H1 (cell line): ENCODE measurements around the gene COPZ1. TPM values are rescaled to one million over a fixed set of nuclear protein-coding genes. Genes with fewer than 3 reads are reported as not detected.

Experiments used
- ATF2 ChIP-seq: IDR thresholded peaks from 2 replicates; pipeline ENCODE4 v1.6.1; 2012; ENCODE audit warnings: low read length, inconsistent platforms
- polyA plus RNA-seq, 7 experiments: library from polyadenylated mRNA; depleted of rRNA in 3 of 7; stranded (reverse) in 5 of 7; unstranded in 2 of 7; fragments of >200 nt in 5 of 7; fragments of 200-250 nt in 2 of 7; gene quantifications; 1 replicate in 5 of 7; 2 replicates in 1 of 7; 4 replicates in 1 of 7; pipeline versions ENCODE4 v1.2.1 to v1.2.3, GENCODE V29; 2011 to 2013; ENCODE audit warnings: missing spikeins in 2 of 7, mixed read lengths in 2 of 7
- total RNA-seq: library from RNA; stranded (reverse); fragmentation: NEBNext Ultra II Directional; extraction: Animal tissue kit (Norgen Biotek cat#: 25700); gene quantifications from 2 replicates; pipeline ENCODE4 v1.2.1, GENCODE V29; 2021

The COPZ1 gene
- total and polyA plus RNA-seq, 2 of the 8 experiments (the other 6 are each of a cell fraction or from before 2014, with no cell fraction given) = 103 to 133 TPM

DNA sequence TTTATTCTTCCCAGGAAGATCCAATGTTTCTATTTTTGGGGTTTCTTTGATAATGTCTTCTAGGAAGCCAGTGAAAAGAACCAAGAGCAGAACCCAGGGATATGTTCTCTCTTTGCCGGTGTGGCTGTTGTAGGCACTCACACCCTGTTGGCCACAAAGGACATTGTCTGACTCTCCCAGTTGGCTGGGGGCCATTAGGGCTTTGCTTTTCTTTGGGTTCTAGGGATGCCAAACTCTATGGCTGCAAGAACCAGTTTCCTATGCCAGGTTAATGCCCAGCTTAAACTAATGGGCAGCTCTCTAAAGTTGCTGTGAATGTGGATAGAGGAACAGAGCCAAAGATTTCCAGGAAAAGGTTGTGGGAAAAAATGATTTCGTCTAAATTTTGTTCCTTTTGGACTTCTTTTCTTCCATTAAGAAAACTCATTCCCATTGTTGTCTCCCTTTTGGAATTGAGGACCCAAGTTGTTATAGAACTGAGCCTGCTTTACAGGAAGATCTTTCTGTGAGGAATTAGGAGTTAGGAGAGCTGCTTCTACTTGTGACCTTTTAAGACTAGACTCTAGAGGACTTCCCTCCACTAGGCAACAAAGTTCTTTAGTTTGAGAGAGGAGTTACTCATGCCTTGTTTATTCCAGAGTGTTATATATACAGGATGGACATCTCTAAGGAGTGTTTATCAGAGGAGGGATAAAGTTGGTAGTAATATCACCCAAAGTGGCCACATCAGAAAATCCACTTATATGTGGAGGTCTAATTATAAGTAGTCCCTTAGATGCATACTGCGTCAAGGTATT lies 13.1 kb downstream of the COPZ1 start (continued):
- no peak for TF ChIP-seq ATF2
